Peyer's patch (tissue), 4 donors: ENCODE data around the gene FAH. TPM values are rescaled to one million over a fixed set of nuclear protein-coding genes. Genes with fewer than 3 reads are reported as not detected.
A peak's percentile ranks its signal among the peaks of the same experiment; 100 is the strongest.

Experiments used
- DNase-seq, 3 donors: peaks; one replicate each; pipeline ENCODE4 v3.0.0-alpha.2; 2017 to 2019
- H3K27ac ChIP-seq, 4 donors: fragments of 200-600 bp; sonication (generic); one replicate each; pipeline ENCODE4 v1.5.1; 2016 to 2019
- H3K27me3 ChIP-seq, 2 donors: fragments of 200-600 bp; sonication (generic); one replicate each; pipeline ENCODE4 v1.5.1; 2019
- H3K36me3 ChIP-seq, 3 donors: fragments of 200-600 bp; sonication (generic); one replicate each; pipeline ENCODE4 v1.5.1; 2016 to 2019
- H3K4me1 ChIP-seq, 4 donors: fragments of 200-600 bp; sonication (generic); one replicate each; pipeline ENCODE4 v1.5.1; 2016 to 2019
- H3K4me3 ChIP-seq, 4 donors: fragments of 200-600 bp; sonication (generic); 1 replicate in 3 of 4; 2 replicates in 1 of 4; pipeline ENCODE4 v1.5.1; 2016 to 2019; ENCODE audit warnings: mild to moderate bottlenecking in 1 of 4
- H3K9me3 ChIP-seq, 4 donors: fragments of 200-600 bp; sonication (generic); one replicate each; pipeline ENCODE4 v1.5.1; 2016 to 2019; ENCODE audit warnings: mild to moderate bottlenecking in 1 of 4
- CTCF ChIP-seq, 6 experiments: fragments of 450-650 bp in 4 of 6; fragments of 200-600 bp in 2 of 6; sonication (generic) in 1 of 6; IDR thresholded peaks; one replicate each; pipeline ENCODE4 v1.5.1; 2017 to 2019; ENCODE audit warnings: antibody characterized with exemption in 6 of 6, mild to moderate bottlenecking in 3 of 6, moderate library complexity in 1 of 6
- POLR2A ChIP-seq, 2 donors: fragments of 450-650 bp; IDR thresholded peaks; one replicate each; pipeline ENCODE4 v1.5.1; 2017; ENCODE audit warnings: antibody characterized with exemption in 2 of 2, mild to moderate bottlenecking in 2 of 2, moderate library complexity in 2 of 2
- total RNA-seq, 4 donors: library from RNA; depleted of rRNA; stranded (reverse); fragments of >200 nt; gene quantifications; one replicate each; pipeline ENCODE4 v1.1.0, GENCODE V29; 2016

The FAH gene
- total RNA-seq, 4 donors from 2014 or later: 6.6 to 17.3 (median 15.3) TPM

- Histone ChIP-seq H3K27ac (no peak overlapping the region), H3K36me3 (peaks cover 0 to 37% (median 0%) of the 10 kb centered on the region in 3 donors), H3K9me3 (no peaks in the 10 kb centered on the region), H3K4me1 (no peaks in the 10 kb centered on the region), H3K4me3 (no peak overlapping the region), H3K27me3 (no peaks in the 10 kb centered on the region)
- TF ChIP-seq POLR2A (IDR thresholded peaks at IDR 0.05): no peak
- TF ChIP-seq CTCF (IDR thresholded peaks at IDR 0.05): no peak
- DNase-seq: no peak
Observed at GRCh38 chr15:80136854-80137253, 15.9 kb upstream of the FAH start.

GRCh38 chr15:80138961-80139360, 13.8 kb upstream of the FAH start:
- no peak overlapping the region for H3K27ac ChIP-seq
- TF ChIP-seq POLR2A (IDR thresholded peaks at IDR 0.05): no peak
- no peak for TF ChIP-seq CTCF (IDR thresholded peaks at IDR 0.05)
- H3K27me3 ChIP-seq: no peaks in the 10 kb centered on the region
- H3K36me3 ChIP-seq: peaks cover 0 to 21% (median 0%) of the 10 kb centered on the region in 3 donors
- H3K4me1 ChIP-seq: no peaks in the 10 kb centered on the region
- H3K9me3 ChIP-seq: no peaks in the 10 kb centered on the region
- no peak overlapping the region for H3K4me3 ChIP-seq
- DNase-seq: no peak

GRCh38 chr15:80140909-80141308, 11.9 kb upstream of the FAH start:
- Histone ChIP-seq H3K4me1 (no peaks in the 10 kb centered on the region), H3K36me3 (peaks cover 0 to 3% (median 0%) of the 10 kb centered on the region in 3 donors), H3K9me3 (no peaks in the 10 kb centered on the region), H3K27me3 (no peaks in the 10 kb centered on the region), H3K4me3 (no peak overlapping the region), H3K27ac (no peak overlapping the region)
- DNase-seq: no peak
- TF ChIP-seq POLR2A (IDR thresholded peaks at IDR 0.05) (no peak), CTCF (IDR thresholded peaks at IDR 0.05) (no peak)

GRCh38 chr15:80141916-80142598, 10.7 kb upstream of the FAH start:
- Histone ChIP-seq H3K9me3 (no peaks in the 10 kb centered on the region), H3K4me1 (no peaks in the 10 kb centered on the region), H3K36me3 (no peaks in the 10 kb centered on the region), H3K4me3 (no peak overlapping the region), H3K27me3 (no peaks in the 10 kb centered on the region), H3K27ac (peak overlapping the region in 1 of 4 donors; percentile 58)
- TF ChIP-seq CTCF (IDR thresholded peaks at IDR 0.05): no peak
- TF ChIP-seq POLR2A (IDR thresholded peaks at IDR 0.05): no peak
- DNase-seq: no peak

GRCh38 chr15:80142646-80143045, 10.2 kb upstream of the FAH start:
- Histone ChIP-seq H3K27me3 (no peaks in the 10 kb centered on the region), H3K4me3 (no peak overlapping the region), H3K27ac (peak overlapping the region in 1 of 4 donors; percentile 58), H3K36me3 (no peaks in the 10 kb centered on the region), H3K9me3 (no peaks in the 10 kb centered on the region), H3K4me1 (no peaks in the 10 kb centered on the region)
- no peak for TF ChIP-seq POLR2A (IDR thresholded peaks at IDR 0.05)
- no peak for TF ChIP-seq CTCF (IDR thresholded peaks at IDR 0.05)
- no peak for DNase-seq
